Left lung (tissue), 10 donors: ENCODE data around the gene CARS2. TPM values are rescaled to one million over a fixed set of nuclear protein-coding genes. Genes with fewer than 3 reads are reported as not detected.

Experiments used
- ATAC-seq: fragments of 200-7000 bp; cut with Tn5 transposase; one replicate; pipeline ENCODE4 v1.9.1; 2020; ENCODE audit warnings: moderate library complexity
- DNase-seq, 4 donors: peaks; one replicate each; pipeline ENCODE4 v3.0.0-alpha.2; 2013 to 2020
- H3K27ac ChIP-seq, 2 donors: fragments of 200-600 bp; sonication (generic) in 1 of 2; one replicate each; pipeline versions ENCODE4 v1.5.0 to v1.8.0; 2020 to 2021
- H3K27me3 ChIP-seq, 2 donors: fragments of 200-600 bp; sonication (generic) in 1 of 2; one replicate each; pipeline versions ENCODE4 v1.5.0 to v1.8.0; 2020 to 2021
- H3K36me3 ChIP-seq, 2 donors: fragments of 200-600 bp; sonication (generic) in 1 of 2; one replicate each; pipeline versions ENCODE4 v1.5.0 to v1.8.0; 2020 to 2021
- H3K4me1 ChIP-seq, 2 donors: fragments of 200-600 bp; one replicate each; pipeline ENCODE4 v1.8.0; 2021
- H3K4me3 ChIP-seq, 2 donors: fragments of 200-600 bp; sonication (generic) in 1 of 2; one replicate each; pipeline versions ENCODE4 v1.5.0 to v1.8.0; 2020 to 2021; ENCODE audit warnings: mild to moderate bottlenecking in 1 of 2
- H3K9me3 ChIP-seq, 2 donors: fragments of 200-600 bp; sonication (generic) in 1 of 2; one replicate each; pipeline versions ENCODE4 v1.5.0 to v1.8.0; 2020 to 2021
- intact Hi-C, 2 donors: fragments of 100-400 bp; cut with DNase I; formaldehyde crosslinking; loops; one replicate each; pipeline versions ENCODE4 v1.11.2 to v1.14.2; 2022
- polyA plus RNA-seq, 6 donors: library from polyadenylated mRNA; unstranded; fragments of 120-200 nt; gene quantifications; one replicate each; pipeline ENCODE4 v1.2.1, GENCODE V29; 2013; ENCODE audit not compliant: insufficient read length in 6 of 6
- total RNA-seq, 2 donors: library from RNA; stranded (reverse); fragmentation: NEBNext Ultra II Directional; extraction: Animal tissue kit (Norgen Biotek cat#: 25700); gene quantifications; one replicate each; pipeline ENCODE4 v1.2.1, GENCODE V29; 2021
- TF ChIP-seq, protein P1 (sequence below), 2 donors: fragments of 200-600 bp; sonication (generic) in 1 of 2; IDR thresholded peaks; one replicate each; pipeline versions ENCODE4 v1.5.0 to v1.8.0; 2021; ENCODE audit warnings: antibody characterized with exemption in 2 of 2
- donor health status: DM: no; HTN: yes; CAD: no.
- donor health status: DM: no; HTN: no; CAD: no.

The CARS2 gene
- total and polyA plus RNA-seq, 8 donors: 61.9 to 79.8 (median 71.3) TPM

- Histone ChIP-seq H3K9me3 (no peaks in the 10 kb centered on the region), H3K36me3 (peaks cover 0 to 90% of the 10 kb centered on the region in 2 donors), H3K27me3 (no peaks in the 10 kb centered on the region), H3K4me3 (no peak overlapping the region), H3K27ac (no peak overlapping the region), H3K4me1 (peaks cover 7 to 13% of the 10 kb centered on the region in 2 donors)
- intact Hi-C loops: no loop called here
- TF ChIP-seq, protein P1, sequence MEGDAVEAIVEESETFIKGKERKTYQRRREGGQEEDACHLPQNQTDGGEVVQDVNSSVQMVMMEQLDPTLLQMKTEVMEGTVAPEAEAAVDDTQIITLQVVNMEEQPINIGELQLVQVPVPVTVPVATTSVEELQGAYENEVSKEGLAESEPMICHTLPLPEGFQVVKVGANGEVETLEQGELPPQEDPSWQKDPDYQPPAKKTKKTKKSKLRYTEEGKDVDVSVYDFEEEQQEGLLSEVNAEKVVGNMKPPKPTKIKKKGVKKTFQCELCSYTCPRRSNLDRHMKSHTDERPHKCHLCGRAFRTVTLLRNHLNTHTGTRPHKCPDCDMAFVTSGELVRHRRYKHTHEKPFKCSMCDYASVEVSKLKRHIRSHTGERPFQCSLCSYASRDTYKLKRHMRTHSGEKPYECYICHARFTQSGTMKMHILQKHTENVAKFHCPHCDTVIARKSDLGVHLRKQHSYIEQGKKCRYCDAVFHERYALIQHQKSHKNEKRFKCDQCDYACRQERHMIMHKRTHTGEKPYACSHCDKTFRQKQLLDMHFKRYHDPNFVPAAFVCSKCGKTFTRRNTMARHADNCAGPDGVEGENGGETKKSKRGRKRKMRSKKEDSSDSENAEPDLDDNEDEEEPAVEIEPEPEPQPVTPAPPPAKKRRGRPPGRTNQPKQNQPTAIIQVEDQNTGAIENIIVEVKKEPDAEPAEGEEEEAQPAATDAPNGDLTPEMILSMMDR (IDR thresholded peaks at IDR 0.05): no peak
- peak in 1 of 4 donors; percentile 71 for DNase-seq
- no peak for ATAC-seq
Measured at GRCh38 chr13:110646442-110647364, 59.2 kb downstream of the CARS2 start.

- Histone ChIP-seq H3K4me1 (peaks cover 7 to 13% of the 10 kb centered on the region in 2 donors), H3K27me3 (no peaks in the 10 kb centered on the region), H3K27ac (no peak overlapping the region), H3K4me3 (no peak overlapping the region), H3K36me3 (peaks cover 0 to 92% of the 10 kb centered on the region in 2 donors), H3K9me3 (no peaks in the 10 kb centered on the region)
- no peak for ATAC-seq
- DNase-seq: peak in 1 of 4 donors; percentile 65
- intact Hi-C loops: no loop called here
- TF ChIP-seq, protein P1 (IDR thresholded peaks at IDR 0.05): no peak
Measured at GRCh38 chr13:110645750-110646149, 60.2 kb downstream of the CARS2 start.

DNA sequence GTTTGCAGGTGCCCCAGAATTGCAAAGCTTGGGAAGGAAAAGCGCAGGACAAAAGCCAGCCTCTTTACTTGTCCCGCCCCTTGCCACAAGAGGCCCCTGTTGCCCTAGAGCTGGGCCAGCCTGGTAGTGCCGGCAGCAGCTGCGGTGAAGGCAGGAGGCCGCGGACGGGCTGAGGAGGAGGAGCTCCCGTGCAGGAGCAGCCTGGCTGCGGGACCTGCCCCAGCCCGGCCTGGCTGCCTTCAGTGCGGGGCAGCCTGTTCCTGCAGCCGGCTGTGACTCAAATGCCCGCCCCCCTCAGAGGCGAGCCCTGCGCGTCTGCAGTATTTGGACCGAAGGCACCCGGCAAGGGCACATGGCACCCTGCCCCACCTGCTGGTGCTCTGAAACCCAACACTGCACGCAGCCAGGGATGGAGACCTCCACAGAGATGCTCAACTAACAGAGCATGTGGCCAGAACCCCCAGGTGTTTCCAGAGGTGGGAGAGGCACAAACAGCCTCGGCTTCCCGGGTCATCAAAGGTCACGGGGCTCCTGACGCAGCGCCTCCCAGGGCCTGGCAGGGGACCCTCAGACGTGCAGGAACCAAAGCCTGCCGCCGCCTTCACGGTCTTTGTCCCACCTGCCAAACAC, 60.9 kb downstream of the CARS2 start:
- no peak overlapping the region for H3K27ac ChIP-seq
- peaks cover 7 to 13% of the 10 kb centered on the region in 2 donors for H3K4me1 ChIP-seq
- H3K4me3 ChIP-seq: no peak overlapping the region
- TF ChIP-seq, protein P1 (IDR thresholded peaks at IDR 0.05): peak in 1 of 2 donors; percentile 10
- peak; percentile 89 for ATAC-seq
- H3K36me3 ChIP-seq: peaks cover 0 to 92% of the 10 kb centered on the region in 2 donors
- intact Hi-C loops: no loop called here
- H3K9me3 ChIP-seq: no peaks in the 10 kb centered on the region
- H3K27me3 ChIP-seq: no peaks in the 10 kb centered on the region
- peak; percentile 23 to 87 (median 68) for DNase-seq

- TF ChIP-seq, protein P1 (IDR thresholded peaks at IDR 0.05): no peak
- Histone ChIP-seq H3K4me3 (no peak overlapping the region), H3K27me3 (no peaks in the 10 kb centered on the region), H3K4me1 (peaks cover 7 to 13% of the 10 kb centered on the region in 2 donors), H3K36me3 (peaks cover 0 to 93% of the 10 kb centered on the region in 2 donors), H3K9me3 (no peaks in the 10 kb centered on the region), H3K27ac (no peak overlapping the region)
- ATAC-seq: peak; percentile 53
- intact Hi-C loops: no loop called here
- peak in 1 of 4 donors; percentile 52 for DNase-seq
Measured at GRCh38 chr13:110643768-110644421, 62.0 kb downstream of the CARS2 start.
